ENCODE measurements around the gene PHAX.
"Not testable (repeated sequence)": the region's sequence is repeated elsewhere in the genome, so short reads cannot be mapped to it uniquely, and the experiment has no call there.

The PHAX gene

GRCh38 chr5:126656401-126657007 lies 55.8 kb downstream of the PHAX start:
- peak; percentile 2 for DNase-seq (ENCODE audit: low read depth)

- no peak for DNase-seq (ENCODE audit: low read depth)
Observed at GRCh38 chr5:126658561-126658960, 57.8 kb downstream of the PHAX start.

DNA sequence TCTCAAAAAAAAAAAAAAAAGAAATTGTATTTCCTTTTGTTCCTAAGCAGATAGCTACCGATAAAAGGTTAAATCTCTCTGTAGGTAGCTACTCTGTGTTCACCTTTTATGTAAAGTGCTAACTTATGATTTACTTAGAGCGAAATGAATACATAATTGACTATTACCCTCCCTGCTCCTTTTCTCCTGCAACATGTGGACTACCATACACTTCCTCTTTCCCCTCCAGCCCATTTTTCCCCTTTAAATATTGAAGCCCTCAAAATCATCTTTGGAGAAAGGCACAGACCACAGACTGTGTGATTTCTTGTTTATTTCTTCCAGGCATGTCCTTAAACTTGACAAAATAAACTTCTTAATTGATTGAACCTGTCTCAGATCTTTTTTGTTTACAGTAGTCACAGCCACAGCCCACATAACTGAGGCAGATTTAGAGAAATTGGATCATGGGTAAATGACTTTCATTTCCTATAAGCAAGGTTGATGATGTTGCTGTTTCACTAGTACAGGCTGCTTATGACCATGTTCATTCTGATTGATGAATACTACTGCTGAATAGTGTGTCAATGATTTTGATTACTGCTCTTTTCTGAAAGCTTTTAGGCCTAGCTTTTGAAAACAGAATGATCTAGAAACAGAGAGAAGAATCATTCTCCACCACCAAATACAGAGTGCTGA lies 59.2 kb downstream of the PHAX start:
- no peak for DNase-seq (ENCODE audit: low read depth)

- no peak for DNase-seq (ENCODE audit: low read depth)
Observed at GRCh38 chr5:126664586-126664985, 63.8 kb downstream of the PHAX start.

GRCh38 chr5:126670109-126670508 lies 69.4 kb downstream of the PHAX start:
- DNase-seq (ENCODE audit: low read depth): not testable (repeated sequence)

GRCh38 chr5:126671681-126672080 lies 70.9 kb downstream of the PHAX start:
- DNase-seq (ENCODE audit: low read depth): not testable (repeated sequence)

DNA sequence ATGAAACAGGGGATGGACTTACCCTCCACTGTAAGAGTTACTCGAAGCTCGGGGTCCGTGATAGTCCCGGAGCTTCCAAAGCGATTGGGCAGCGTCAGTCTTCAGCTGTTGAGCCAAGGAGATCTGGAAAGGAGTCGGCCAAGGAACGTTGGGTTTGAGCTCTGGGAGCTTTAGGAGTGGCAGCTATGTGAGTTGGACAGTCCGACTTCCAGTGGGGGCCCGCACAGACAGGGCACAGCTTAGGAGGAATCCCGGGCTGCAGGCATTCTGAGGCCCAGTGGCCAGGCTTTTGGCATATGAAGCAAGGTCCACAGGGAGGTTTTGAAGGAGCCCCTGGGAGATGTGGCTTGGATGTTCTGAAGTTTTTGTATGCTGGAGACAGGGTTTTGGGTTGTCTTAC lies 72.7 kb downstream of the PHAX start:
- no peak for DNase-seq (ENCODE audit: low read depth)

DNA sequence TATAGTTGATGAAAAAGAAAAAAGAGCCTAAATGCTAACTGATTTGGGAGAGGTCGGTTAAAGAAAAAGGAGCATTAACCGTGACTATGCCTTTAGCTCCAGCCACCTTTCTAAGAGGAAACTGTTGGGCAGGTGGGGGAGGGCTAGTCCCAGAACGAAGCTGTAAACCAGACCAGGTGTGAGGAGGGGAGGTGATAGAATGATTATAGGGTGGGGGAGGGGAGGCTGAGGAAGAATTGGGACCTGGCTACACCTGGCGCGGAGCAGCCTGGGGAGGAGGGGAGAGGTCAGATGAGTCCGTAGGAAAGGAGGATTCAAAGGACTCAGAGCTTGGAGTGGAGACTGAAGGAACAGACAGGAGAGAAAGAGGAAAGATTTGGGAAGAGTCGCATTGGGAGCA lies 73.4 kb downstream of the PHAX start:
- no peak for DNase-seq (ENCODE audit: low read depth)

DNA sequence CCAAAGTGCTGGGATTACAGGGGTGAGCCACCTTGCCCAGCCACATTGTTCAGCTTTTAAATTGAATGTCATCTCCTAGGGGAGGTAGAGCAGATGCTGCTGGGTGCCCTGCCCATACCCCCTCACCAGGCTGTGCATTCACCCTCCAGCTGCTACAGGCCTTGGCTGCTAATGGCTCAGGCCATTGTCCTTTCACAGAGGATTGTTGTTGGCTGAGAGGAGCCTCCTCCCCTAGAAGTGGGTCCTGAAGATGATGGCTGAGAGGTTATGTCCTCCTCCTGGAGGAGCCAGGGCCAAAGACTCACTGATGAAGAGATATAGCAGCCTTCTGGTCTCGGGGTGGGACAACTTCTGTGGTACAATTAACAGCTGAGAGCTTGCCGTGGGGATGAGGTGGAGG lies 74.6 kb downstream of the PHAX start:
- DNase-seq (ENCODE audit: low read depth): no peak

DNA sequence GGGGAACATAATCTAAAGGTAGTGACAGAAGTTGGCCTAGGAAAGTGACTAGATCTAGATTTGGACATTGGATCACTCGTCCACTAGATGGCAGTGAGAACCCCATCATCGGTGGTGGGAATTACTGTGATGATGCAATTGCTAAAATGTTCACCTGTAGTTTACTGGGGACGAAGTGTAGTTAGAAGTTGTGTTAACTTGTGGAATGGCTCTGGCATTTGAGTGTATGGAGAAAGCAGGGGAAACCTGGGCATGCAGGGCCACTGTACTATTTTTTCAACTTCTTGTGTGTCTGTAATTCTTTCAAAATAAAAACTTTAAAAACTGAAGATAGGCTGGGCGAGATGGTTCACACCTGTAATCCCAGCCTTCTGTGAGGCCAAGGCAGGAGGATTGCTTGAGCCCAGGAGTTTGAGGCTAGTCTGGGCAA lies 75.5 kb downstream of the PHAX start:
- peak; percentile 48 for DNase-seq (ENCODE audit: low read depth)

Measured in T follicular helper cell (primary cell).